Peyer's patch (tissue), 4 donors: ENCODE results near the gene RPS14.

Experiments
- CTCF ChIP-seq, 6 experiments: fragments of 450-650 bp in 4 of 6; fragments of 200-600 bp in 2 of 6; sonication (generic) in 1 of 6; IDR thresholded peaks; one replicate each; pipeline ENCODE4 v1.5.1; 2017 to 2019; ENCODE audit warnings: antibody characterized with exemption in 6 of 6, mild to moderate bottlenecking in 3 of 6, moderate library complexity in 1 of 6
- POLR2A ChIP-seq, 2 donors: fragments of 450-650 bp; IDR thresholded peaks; one replicate each; pipeline ENCODE4 v1.5.1; 2017; ENCODE audit warnings: antibody characterized with exemption in 2 of 2, mild to moderate bottlenecking in 2 of 2, moderate library complexity in 2 of 2

- TF ChIP-seq CTCF (IDR thresholded peaks at IDR 0.05) (no peak), POLR2A (IDR thresholded peaks at IDR 0.05) (no peak)
Observed at GRCh38 chr5:150498501-150498900, 49.0 kb upstream of the RPS14 start.
